Measurements from ENCODE around the gene POLR3H. TPM values are rescaled to one million over a fixed set of nuclear protein-coding genes. Genes with fewer than 3 reads are reported as not detected.

POLR3H gene
- total RNA-seq, 1 donor from 2014 or later: 28.8 TPM

GRCh38 chr22:41539146-41540005 is 4.9 kb downstream of the POLR3H start:
- intact Hi-C loops (cut with micrococcal nuclease): loop anchor here (10.0 kb wide), 1 partner anchor 445 kb away; the partner anchor contains the start of gene EP300

GRCh38 chr22:41538583-41538982 is 5.7 kb downstream of the POLR3H start:
- intact Hi-C loops (cut with micrococcal nuclease): no loop called here

- intact Hi-C loops (cut with micrococcal nuclease): no loop called here
Measured at GRCh38 chr22:41537203-41537602, 7.1 kb downstream of the POLR3H start.

GRCh38 chr22:41535244-41535643 is 9.0 kb downstream of the POLR3H start:
- intact Hi-C loops (cut with micrococcal nuclease): no loop called here

GRCh38 chr22:41534219-41534618 is 10.1 kb downstream of the POLR3H start:
- intact Hi-C loops (cut with micrococcal nuclease): no loop called here

- intact Hi-C loops (cut with micrococcal nuclease): loop anchor here (1.0 kb wide), 1 partner anchor 130 kb away; no protein-coding TSS in a partner anchor
Measured at GRCh38 chr22:41532908-41533825, 11.1 kb downstream of the POLR3H start.

- intact Hi-C loops (cut with micrococcal nuclease): no loop called here
Measured at GRCh38 chr22:41531715-41532477, 12.4 kb downstream of the POLR3H start.

- intact Hi-C loops (cut with micrococcal nuclease): no loop called here
Measured at GRCh38 chr22:41530890-41531714, 13.2 kb downstream of the POLR3H start.

- intact Hi-C loops (cut with micrococcal nuclease): loop anchor here (5.0 kb wide), 2 partner anchors 62 to 242 kb away; partner anchors contain the start of genes ACO2, PHF5A and RANGAP1
Measured at GRCh38 chr22:41528938-41529561, 15.2 kb downstream of the POLR3H start.

- intact Hi-C loops (cut with micrococcal nuclease): loop anchor here (5.0 kb wide), 2 partner anchors 61 to 241 kb away; partner anchors contain the start of genes ACO2, PHF5A and RANGAP1
Measured at GRCh38 chr22:41528132-41528766, 16.0 kb downstream of the POLR3H start.

GRCh38 chr22:41526830-41527799 is 17.2 kb downstream of the POLR3H start:
- intact Hi-C loops (cut with micrococcal nuclease): loop anchor here (1.0 to 5.0 kb wide), 3 partner anchors 60 to 240 kb away; partner anchors contain the start of genes ACO2, PHF5A and RANGAP1

GRCh38 chr22:41526226-41526829 is 17.9 kb downstream of the POLR3H start:
- intact Hi-C loops (cut with micrococcal nuclease): loop anchor here (1.0 to 5.0 kb wide), 3 partner anchors 59 to 239 kb away; partner anchors contain the start of genes ACO2, PHF5A and RANGAP1

GRCh38 chr22:41525450-41526225 is 18.6 kb downstream of the POLR3H start:
- intact Hi-C loops (cut with micrococcal nuclease): loop anchor here (1.0 to 5.0 kb wide), 3 partner anchors 58 to 238 kb away; partner anchors contain the start of genes ACO2, PHF5A and RANGAP1

- intact Hi-C loops (cut with micrococcal nuclease): loop anchor here (5.0 kb wide), 2 partner anchors 58 to 238 kb away; partner anchors contain the start of genes ACO2, PHF5A and RANGAP1
Measured at GRCh38 chr22:41524809-41525449, 19.3 kb downstream of the POLR3H start.

- intact Hi-C loops (cut with micrococcal nuclease): no loop called here
Measured at GRCh38 chr22:41524251-41524661, 20.0 kb downstream of the POLR3H start.
